Activated CD8-positive, alpha-beta memory T cell treated with anti-CD3 and anti-CD28 coated beads for 4 hours (primary cell): ENCODE data around the gene AANAT.

ENCODE experiments used
- DNase-seq, 2 donors: peaks; one replicate each; pipeline ENCODE4 v3.0.0-alpha.2; 2020; ENCODE audit warnings: low read depth in 2 of 2

AANAT gene

DNA sequence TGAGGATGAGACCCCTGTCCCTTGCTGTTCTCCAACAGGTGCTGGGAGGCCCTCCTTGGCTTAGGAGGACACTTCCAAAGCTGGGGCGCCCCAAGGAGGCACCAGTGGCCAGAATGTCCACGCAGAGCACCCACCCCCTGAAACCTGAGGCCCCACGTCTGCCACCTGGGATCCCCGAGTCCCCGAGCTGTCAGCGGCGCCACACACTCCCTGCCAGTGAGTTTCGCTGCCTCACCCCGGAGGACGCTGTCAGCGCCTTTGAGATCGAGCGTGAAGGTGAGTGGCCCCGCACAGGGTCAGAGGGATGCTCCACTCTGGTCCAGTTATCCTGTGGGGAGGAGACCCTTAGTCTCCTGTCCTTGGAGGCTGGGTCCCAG lies 1.2 kb downstream of the AANAT start:
- no peak for DNase-seq

DNA sequence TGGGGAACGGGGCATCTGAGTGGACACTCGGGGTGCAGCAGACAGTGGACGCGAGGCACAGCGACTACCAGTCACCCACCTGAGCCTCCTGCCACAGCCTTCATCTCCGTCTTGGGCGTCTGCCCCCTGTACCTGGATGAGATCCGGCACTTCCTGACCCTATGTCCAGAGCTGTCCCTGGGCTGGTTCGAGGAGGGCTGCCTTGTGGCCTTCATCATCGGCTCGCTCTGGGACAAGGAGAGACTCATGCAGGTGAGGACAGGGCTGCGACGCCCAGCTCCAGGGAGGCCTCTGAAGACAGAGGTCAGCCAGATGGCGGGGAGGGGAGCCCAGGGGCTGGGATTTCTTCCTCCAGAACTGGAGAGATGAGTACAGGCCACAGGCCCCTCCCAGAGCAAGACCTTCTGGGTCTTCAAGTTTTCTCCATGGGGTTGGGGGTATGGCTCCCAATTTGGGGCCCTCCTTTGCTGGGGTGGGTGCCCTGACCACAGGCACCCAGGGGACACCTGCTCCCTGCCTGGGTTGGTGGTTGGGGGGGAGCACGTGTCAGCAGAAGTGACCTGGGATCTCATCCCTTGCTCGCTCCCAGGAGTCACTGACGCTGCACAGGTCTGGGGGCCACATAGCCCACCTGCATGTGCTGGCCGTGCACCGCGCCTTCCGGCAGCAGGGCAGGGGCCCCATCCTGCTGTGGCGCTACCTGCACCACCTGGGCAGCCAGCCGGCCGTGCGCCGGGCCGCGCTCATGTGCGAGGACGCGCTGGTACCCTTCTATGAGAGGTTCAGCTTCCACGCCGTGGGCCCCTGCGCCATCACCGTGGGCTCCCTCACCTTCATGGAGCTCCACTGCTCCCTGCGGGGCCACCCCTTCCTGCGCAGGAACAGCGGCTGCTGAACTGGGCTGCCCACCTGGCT lies 1.9 kb downstream of the AANAT start:
- DNase-seq: no peak

- no peak for DNase-seq
These were observed 2.8 kb downstream of the AANAT start for GRCh38 chr17:76469991-76470739.

GRCh38 chr17:76471498-76472257 lies 4.3 kb downstream of the AANAT start:
- DNase-seq: no peak

DNA sequence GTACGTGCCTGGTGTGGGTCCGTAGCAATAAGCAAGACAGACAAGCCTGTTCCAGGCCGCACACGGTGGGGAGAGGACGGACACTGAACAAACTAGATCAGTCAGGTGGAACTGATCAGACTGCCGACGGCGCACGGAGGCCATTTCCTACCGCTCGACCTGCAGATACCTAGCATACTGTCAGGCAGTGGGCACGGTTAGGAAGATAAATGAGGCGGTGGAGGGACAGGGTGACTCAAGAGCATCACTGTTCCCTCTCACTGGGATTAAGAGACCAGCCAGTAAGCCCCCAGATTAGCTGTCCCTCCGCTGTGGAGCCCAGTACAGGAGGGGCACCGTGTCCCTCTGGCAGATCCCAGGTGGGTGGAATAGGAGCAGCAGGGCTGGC lies 4.8 kb downstream of the AANAT start:
- no peak for DNase-seq

- DNase-seq: no peak
These were observed 5.3 kb downstream of the AANAT start for GRCh38 chr17:76472726-76473125.

- DNase-seq: no peak
These were observed 6.2 kb downstream of the AANAT start for GRCh38 chr17:76473541-76473985.

- DNase-seq: no peak
These were observed 6.8 kb downstream of the AANAT start for GRCh38 chr17:76474238-76474637.

DNA sequence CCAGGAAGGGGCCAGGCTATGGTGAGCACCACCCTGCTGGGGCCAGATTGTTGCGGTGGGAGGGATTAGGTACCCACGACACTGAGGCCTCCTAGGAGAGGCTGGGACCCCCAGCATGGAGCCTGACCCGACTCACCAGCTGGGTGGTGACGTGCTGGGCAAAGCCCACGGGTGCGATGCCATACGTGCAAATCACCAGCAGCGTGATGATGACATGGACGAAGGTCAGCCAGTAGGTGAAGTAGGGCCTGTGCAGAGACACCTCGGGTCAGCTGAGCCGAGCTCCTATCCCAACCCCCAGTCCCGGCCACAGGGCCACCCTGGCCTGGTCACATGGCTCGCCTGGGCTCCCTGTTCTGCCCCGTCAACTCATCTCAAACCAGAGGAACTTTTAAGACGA lies 7.5 kb downstream of the AANAT start:
- DNase-seq: no peak

DNA sequence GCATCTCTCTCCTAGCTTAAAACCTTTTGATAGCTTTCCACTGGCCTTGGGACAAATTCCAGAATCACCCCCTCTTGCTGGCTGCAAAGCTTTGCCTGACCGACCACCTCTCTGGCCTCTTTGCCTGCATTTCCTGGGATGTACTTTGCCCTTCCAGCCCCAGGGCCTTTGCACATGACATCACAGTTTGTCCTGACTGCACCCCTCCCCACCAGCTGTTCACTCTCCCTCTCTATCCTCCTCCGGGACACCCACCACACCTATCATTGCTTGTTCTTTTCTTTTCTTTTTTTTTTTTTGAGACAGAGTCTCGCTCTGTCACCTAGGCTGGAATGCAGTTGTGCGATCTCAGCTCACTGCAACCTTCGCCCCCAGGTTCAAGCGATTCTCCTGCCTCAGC lies 7.9 kb downstream of the AANAT start:
- DNase-seq: no peak

DNA sequence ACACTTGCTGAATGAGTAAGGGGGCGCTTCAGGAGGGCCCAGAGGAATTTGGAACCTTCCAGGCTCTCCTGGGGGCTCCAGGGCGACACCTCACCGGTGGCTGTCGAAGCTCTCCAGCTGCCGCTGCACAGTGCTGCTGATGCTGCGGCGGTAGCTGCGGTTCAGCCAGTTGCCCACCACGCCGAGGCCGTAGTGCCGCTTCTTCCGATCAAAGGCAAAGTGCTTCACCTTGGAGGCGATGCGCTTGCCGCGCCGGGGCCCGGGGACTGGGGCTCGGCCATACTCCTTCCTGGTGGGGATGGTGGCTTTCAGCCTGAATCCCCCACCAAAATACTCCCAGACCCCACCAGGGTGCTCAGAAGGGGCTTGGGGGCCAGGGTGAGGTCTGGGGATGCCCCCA lies 9.3 kb downstream of the AANAT start:
- no peak for DNase-seq

- DNase-seq: no peak
These were observed 10.2 kb downstream of the AANAT start for GRCh38 chr17:76477576-76477975.

DNA sequence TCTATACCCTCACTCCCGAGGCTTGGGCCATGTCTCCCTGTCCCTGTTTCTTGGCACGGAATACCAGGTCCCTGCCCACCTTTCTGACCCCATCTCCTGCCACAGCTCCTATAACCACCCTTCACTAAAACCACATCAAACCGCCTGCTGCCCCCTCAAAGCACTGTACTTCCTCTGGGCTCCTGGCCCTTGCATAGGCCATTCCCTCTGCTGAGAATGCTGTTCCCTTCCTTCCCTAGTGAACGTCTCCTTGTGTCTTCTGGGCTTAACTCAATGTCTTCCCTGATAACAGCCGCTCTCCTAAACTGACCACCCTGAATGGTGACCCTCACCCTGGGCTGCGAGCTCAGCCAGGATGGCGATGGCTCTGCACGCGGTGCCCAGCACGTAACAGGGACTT lies 10.7 kb downstream of the AANAT start:
- DNase-seq: no peak

GRCh38 chr17:76478730-76479514 lies 11.5 kb downstream of the AANAT start:
- no peak for DNase-seq

DNA sequence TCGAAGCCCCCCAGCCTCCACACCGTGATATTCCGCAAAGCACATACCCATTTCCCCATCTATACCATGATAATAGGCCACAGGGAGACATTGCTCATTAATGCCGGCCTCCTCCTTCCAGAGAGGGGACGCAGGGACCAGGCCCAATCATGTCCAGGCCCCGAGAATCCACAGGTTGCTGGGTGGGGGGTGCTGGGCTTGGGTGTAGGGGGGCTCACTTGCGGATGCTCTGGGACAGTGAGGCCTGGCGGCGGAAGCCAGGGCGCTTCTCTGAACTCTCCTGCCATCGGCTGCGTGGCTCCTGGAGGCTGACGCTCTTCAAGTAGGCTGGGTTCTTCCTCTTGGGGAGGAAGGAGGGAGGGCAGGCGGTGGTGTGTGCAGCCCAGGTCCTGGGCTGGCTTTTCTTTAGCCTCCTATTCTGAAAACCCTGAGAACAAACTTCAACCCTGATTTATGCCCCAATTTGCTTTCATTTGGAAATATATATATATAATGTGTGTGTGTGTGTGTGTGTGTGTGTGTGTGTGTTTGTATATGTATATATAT lies 12.2 kb downstream of the AANAT start:
- no peak for DNase-seq

GRCh38 chr17:76480632-76481031 lies 13.2 kb downstream of the AANAT start:
- no peak for DNase-seq

- DNase-seq: no peak
These were observed 13.8 kb downstream of the AANAT start for GRCh38 chr17:76481071-76481655.

- no peak for DNase-seq
These were observed 16.9 kb downstream of the AANAT start for GRCh38 chr17:76484228-76484725.

DNA sequence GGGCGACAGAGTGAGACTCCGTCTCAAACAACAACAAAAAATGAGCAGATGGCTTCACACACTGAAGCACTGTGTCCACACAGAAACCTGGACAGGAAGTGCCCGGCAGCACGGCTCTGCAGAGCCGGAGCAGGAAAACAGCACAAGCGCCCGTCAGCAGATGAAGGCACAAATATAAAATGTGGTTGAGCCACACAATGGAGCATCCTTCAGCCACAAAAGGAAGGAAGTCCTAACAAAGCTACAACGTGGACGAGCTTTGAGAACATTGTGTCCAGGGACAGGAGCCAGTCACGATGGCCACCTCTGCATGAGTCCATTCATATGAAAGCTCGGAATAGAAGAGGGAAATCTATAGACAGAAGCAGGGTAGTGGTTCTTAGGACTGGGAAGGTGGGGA lies 18.2 kb downstream of the AANAT start:
- DNase-seq: no peak

DNA sequence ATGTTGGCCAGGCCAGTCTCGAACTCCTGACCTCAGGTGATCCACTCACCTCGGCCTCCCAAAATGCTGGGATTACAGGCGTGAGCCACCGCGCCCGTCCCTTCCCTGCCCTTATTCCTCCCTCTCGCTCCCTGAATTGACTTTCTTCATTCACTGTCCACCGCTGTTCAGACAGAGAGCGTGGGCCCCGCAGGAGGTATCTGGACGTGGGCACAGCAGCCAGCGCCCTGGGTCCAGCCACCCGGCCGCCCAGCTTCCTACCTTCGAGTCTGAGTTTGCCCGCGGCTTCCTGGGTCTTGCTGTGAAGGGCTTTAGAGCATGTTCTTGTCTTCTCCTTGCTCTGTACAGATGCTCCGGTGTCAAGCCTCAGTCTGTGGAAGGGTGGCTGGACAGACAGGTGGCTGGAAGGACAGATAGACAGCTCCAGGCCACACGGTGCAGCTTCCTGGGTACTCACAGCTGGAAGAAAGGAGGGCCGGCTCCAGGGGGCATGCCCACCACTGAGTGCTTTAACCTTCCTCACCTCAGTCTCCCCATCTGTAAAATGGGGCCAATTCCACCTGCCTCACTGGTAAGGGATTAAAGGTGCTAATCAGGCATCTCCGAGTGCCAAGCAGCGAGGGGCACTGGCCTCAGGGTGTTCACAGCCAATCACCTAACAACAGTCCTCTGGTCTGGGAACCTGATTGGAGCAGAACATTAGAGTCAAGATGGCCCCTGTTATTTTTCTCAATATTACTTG lies 20.2 kb downstream of the AANAT start:
- no peak for DNase-seq
